NCI-H187 treated with DMSO at 0.1 percent for 48 hours (cell line): ENCODE data around the gene LMNTD2.
A peak's percentile ranks its signal among the peaks of the same experiment; 100 is the strongest.

Experiments
- DNase-seq: peaks from one replicate; lab custom pipeline; 2025; lab: John Stamatoyannopoulos, UW

Gene LMNTD2

GRCh38 chr11:551596-551995, 8.9 kb downstream of the LMNTD2 start:
- no peak for DNase-seq

GRCh38 chr11:551131-551530, 9.4 kb downstream of the LMNTD2 start:
- DNase-seq: no peak

GRCh38 chr11:550746-551085, 9.8 kb downstream of the LMNTD2 start:
- no peak for DNase-seq

GRCh38 chr11:550021-550745, 10.4 kb downstream of the LMNTD2 start:
- DNase-seq: no peak

GRCh38 chr11:548700-549603, 11.6 kb downstream of the LMNTD2 start:
- DNase-seq: no peak

GRCh38 chr11:545171-545570, 15.4 kb downstream of the LMNTD2 start:
- DNase-seq: no peak

GRCh38 chr11:544817-545166, 15.7 kb downstream of the LMNTD2 start:
- no peak for DNase-seq

- no peak for DNase-seq
Measured at GRCh38 chr11:541433-541885, 19.1 kb downstream of the LMNTD2 start.

- no peak for DNase-seq
Measured at GRCh38 chr11:540583-541432, 19.7 kb downstream of the LMNTD2 start.

GRCh38 chr11:539971-540481, 20.5 kb downstream of the LMNTD2 start:
- DNase-seq: no peak

GRCh38 chr11:538431-539051, 22.0 kb downstream of the LMNTD2 start:
- DNase-seq: no peak

- DNase-seq: no peak
Measured at GRCh38 chr11:537622-538430, 22.7 kb downstream of the LMNTD2 start.

GRCh38 chr11:536841-537621, 23.5 kb downstream of the LMNTD2 start, which contains the start of gene LRRC56:
TSS of gene LRRC56 (plus strand) at chr11:537527. CDS start at chr11:540685, 3,158 bp downstream.
- peak; percentile 8 for DNase-seq

- peak; percentile 34 for DNase-seq
Measured at GRCh38 chr11:535519-536454, 24.8 kb downstream of the LMNTD2 start, which contains the start of gene HRAS. TSS of gene HRAS (minus strand) at chr11:535576.

- DNase-seq: no peak
Measured at GRCh38 chr11:535210-535518, 25.4 kb downstream of the LMNTD2 start.

- DNase-seq: no peak
Measured at GRCh38 chr11:534396-535209, 25.9 kb downstream of the LMNTD2 start.

- DNase-seq: no peak
Measured at GRCh38 chr11:533586-534395, 26.7 kb downstream of the LMNTD2 start.
